ENCODE data around the gene SCFD2. TPM values are rescaled to one million over a fixed set of nuclear protein-coding genes. Genes with fewer than 3 reads are reported as not detected.

SCFD2 gene
- total and polyA plus RNA-seq, 2 of the 8 experiments (the other 6 are each of a cell fraction or from before 2014, with no cell fraction given), result 6.2 to 10.2 TPM

DNA sequence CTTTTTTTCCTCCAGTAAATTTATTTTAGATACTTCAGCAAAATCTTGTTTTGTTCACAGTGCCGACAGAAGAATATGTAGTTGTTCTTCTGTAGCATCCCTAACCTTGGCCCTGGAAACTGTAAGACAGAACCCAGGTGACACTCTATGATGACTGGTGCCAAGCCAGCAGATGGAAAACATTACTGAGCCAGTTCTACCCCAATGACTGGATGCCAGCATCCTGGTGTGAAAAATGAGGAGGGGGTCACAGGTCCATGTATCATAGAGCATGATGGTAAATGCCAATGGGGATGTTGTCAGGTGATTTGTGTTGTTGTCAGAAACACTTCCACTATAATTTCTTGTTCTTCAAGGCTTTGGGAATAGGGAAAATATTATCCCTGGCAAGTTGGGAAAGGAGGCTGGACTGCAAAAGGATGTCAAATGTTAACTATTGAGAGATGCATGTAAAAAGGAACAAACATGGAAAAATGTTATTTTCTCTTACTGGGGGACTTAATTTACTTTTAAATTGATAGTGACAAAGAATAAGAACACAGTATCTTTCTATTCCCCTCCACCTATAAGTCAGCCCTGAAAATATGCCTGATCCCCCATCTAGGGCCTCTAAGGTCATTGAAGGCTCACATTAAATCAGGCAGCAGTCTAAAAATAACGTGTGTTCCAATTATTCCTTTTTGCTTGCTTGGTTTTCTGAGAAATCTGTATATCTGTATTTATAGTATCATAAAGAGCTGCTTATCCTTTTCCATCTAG is 343.9 kb downstream of the SCFD2 start:
- Histone ChIP-seq H3K9ac (replicated peaks in 1 of 4; ENCODE audit: extremely low read depth in 1 of 4, low read depth in 3 of 4, low read length in 3 of 4) (no peak overlapping the region), H3K36me3 (ENCODE audit: control insufficient read depth in 2 of 4, insufficient read depth in 4 of 4, low read length in 3 of 4) (no peaks in the 10 kb centered on the region), H2AK5ac (ENCODE audit: low read depth, low read length) (no peak overlapping the region), H3K18ac (ENCODE audit: extremely low read depth, low read length) (no peak overlapping the region), H3K14ac (ENCODE audit: insufficient read length) (no peak overlapping the region), H3K9me3 (ENCODE audit: insufficient read depth in 2 of 2, low read depth in 1 of 2, low read length in 1 of 2) (no peaks in the 10 kb centered on the region), H4K91ac (replicated peaks; ENCODE audit: insufficient read length, low read length) (no peak overlapping the region), H3K4ac (replicated peaks; ENCODE audit: insufficient read length, low read depth, low read length) (no peak overlapping the region), H3K23ac (ENCODE audit: insufficient read length) (no peak overlapping the region), H3K79me2 (ENCODE audit: control insufficient read depth in 1 of 2, insufficient read depth in 2 of 2, low read length in 2 of 2) (no peaks in the 10 kb centered on the region; a peak in 1 of 4 replicates), H3K56ac (replicated peaks; ENCODE audit: insufficient read length, low read depth, low read length) (no peak overlapping the region), H4K5ac (ENCODE audit: insufficient read length, low read depth, low read length) (no peak overlapping the region), H4K8ac (ENCODE audit: extremely low read depth, insufficient read depth, low read length) (no peak overlapping the region), H4K20me1 (replicated peaks in 1 of 2; ENCODE audit: control insufficient read depth in 1 of 2, insufficient read depth in 2 of 2, low read length in 2 of 2) (no peaks in the 10 kb centered on the region), H3K4me1 (replicated peaks in 1 of 4; ENCODE audit: control insufficient read depth in 3 of 4, insufficient read depth in 4 of 4, low read length in 3 of 4) (no peaks in the 10 kb centered on the region), H3K4me3 (ENCODE audit: extremely low read depth in 1 of 4, insufficient read depth in 2 of 4, low read depth in 3 of 4, low read length in 4 of 4) (no peak overlapping the region), H3K27me3 (replicated peaks in 1 of 4; ENCODE audit: control insufficient read depth in 3 of 4, extremely low read depth in 1 of 4, insufficient read depth in 3 of 4, low read length in 3 of 4) (no peaks in the 10 kb centered on the region), H2BK15ac (ENCODE audit: low read length) (no peak overlapping the region), H2BK20ac (ENCODE audit: low read length) (no peak overlapping the region), H3K27ac (ENCODE audit: low read depth, low read length) (no peak overlapping the region), H2AFZ (ENCODE audit: low read length) (no peak overlapping the region), H2BK120ac (replicated peaks; ENCODE audit: low read depth, low read length) (no peak overlapping the region), H2BK5ac (ENCODE audit: low read depth, low read length) (no peak overlapping the region), H3K79me1 (ENCODE audit: low read depth, low read length) (no peaks in the 10 kb centered on the region), H2BK12ac (ENCODE audit: low read depth, low read length) (no peak overlapping the region), H3K4me2 (ENCODE audit: insufficient read depth in 1 of 2, low read depth in 2 of 2, low read length in 2 of 2) (no peak overlapping the region), H3K23me2 (ENCODE audit: low read depth, low read length) (no peaks in the 10 kb centered on the region)
- ChIA-PET POLR2A (ENCODE audit: partially characterized antibody) (no interaction called here), CTCF (ENCODE audit: partially characterized antibody) (no interaction called here)
- TF ChIP-seq ATF2 (IDR thresholded peaks at IDR 0.05; ENCODE audit: low read length) (no peak), RBBP5 (IDR thresholded peaks at IDR 0.05; ENCODE audit: borderline replicate concordance, low read depth, low read length) (no peak), TBP (IDR thresholded peaks at IDR 0.05; ENCODE audit: low read depth, low read length) (no peak), JUND (IDR thresholded peaks at IDR 0.05; ENCODE audit: low read length) (no peak), ZNF274 (IDR thresholded peaks at IDR 0.05; ENCODE audit: borderline replicate concordance, extremely low read depth, low read length) (no peak), USF2 (IDR thresholded peaks at IDR 0.05; ENCODE audit: low read length) (no peak), CTBP2 (IDR thresholded peaks at IDR 0.05; ENCODE audit: borderline replicate concordance, insufficient read depth, insufficient read length, low read length) (no peak), SUZ12 (IDR thresholded peaks at IDR 0.05; ENCODE audit: low read length) (no peak), TAF1 (IDR thresholded peaks at IDR 0.05; ENCODE audit: low read depth, low read length) (no peak), GTF2F1 (IDR thresholded peaks at IDR 0.05; ENCODE audit: borderline replicate concordance, low read depth, low read length) (no peak)
- FAIRE-seq (no peak), DNase-seq (ENCODE audit: low read depth in 1 of 2, low spot score in 2 of 2) (no peak)
- 89% methylated on average over 2 of the region's 2 CpGs; no CpG with 5 or more reads in 1 of the 2 experiments for WGBS, 2 experiments (ENCODE audit: extremely low coverage in 1 of 2, insufficient coverage in 1 of 2, insufficient read length in 1 of 2, insufficient replicate concordance in 2 of 2, low coverage in 1 of 2, low lambda C conversion rate in 2 of 2, missing lambda C conversion rate in 1 of 2)

All from H1 (cell line).